HUES64 (cell line): ENCODE data around the gene ACAP1.
"Not testable (repeated sequence)": the region's sequence is repeated elsewhere in the genome, so short reads cannot be mapped to it uniquely, and the experiment has no call there.

Experiments used
- H3K27ac ChIP-seq: 2 replicates; pipeline ENCODE4 v1.7.0; 2013; ENCODE audit warnings: low read depth, low read length, inconsistent platforms
- H3K27me3 ChIP-seq: 2 replicates; pipeline ENCODE4 v1.6.1; 2013; ENCODE audit warnings: mild to moderate bottlenecking, low read length; ENCODE audit not compliant: insufficient read depth
- H3K36me3 ChIP-seq: 2 replicates; pipeline ENCODE4 v1.6.1; 2013; ENCODE audit warnings: mild to moderate bottlenecking, low read length; ENCODE audit not compliant: insufficient read depth
- H3K4me1 ChIP-seq: 2 replicates; pipeline ENCODE4 v1.6.1; 2013; ENCODE audit warnings: mild to moderate bottlenecking, low read length, moderate library complexity; ENCODE audit not compliant: insufficient read depth
- H3K4me3 ChIP-seq: 2 replicates; pipeline ENCODE4 v1.5.1; 2013; ENCODE audit warnings: mild to moderate bottlenecking, low read length, moderate library complexity
- H3K9ac ChIP-seq: 2 replicates; pipeline ENCODE4 v1.6.1; 2013; ENCODE audit warnings: mild to moderate bottlenecking, low read depth, low read length
- H3K9me3 ChIP-seq: 2 replicates; pipeline ENCODE4 v1.6.1; 2013; ENCODE audit warnings: low read depth, low read length; ENCODE audit not compliant: insufficient read depth
- WGBS: fragments of 150-250, 120-280 bp; methylation state at CpG from one replicate; pipeline ENCODE4 v1.1.7; 2013; ENCODE audit warnings: missing lambda C conversion rate; 5-methylcytosine and 5-hydroxymethylcytosine counted together

Gene ACAP1

DNA sequence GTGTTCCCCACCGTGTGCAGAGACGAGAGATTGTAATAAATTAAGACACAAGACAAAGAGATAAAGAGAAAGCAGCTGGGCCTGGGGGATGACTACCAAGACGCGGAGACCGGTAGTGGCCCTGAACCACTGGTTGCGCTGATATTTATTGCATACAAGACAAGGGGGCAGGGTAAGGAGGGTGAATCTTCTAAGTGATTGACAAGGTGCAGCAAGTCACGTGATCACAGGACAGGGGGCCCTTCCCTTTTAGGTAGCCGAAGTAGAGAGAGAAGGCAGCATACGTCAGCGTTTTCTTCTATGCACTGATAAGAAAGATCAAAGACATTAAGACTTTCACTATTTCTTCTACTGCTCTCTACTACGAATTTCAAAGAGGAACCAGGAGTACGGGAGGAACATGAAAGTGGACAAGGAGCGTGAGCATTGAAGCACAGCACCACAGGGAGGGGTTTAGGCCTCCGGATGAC is 3.7 kb upstream of the ACAP1 start:
- 79% methylated on average over 13 of the region's 14 CpGs for whole genome bisulfite sequencing
- not testable (repeated sequence) for H3K4me3 ChIP-seq
- peaks cover 23% of the 10 kb centered on the region for H3K4me1 ChIP-seq

DNA sequence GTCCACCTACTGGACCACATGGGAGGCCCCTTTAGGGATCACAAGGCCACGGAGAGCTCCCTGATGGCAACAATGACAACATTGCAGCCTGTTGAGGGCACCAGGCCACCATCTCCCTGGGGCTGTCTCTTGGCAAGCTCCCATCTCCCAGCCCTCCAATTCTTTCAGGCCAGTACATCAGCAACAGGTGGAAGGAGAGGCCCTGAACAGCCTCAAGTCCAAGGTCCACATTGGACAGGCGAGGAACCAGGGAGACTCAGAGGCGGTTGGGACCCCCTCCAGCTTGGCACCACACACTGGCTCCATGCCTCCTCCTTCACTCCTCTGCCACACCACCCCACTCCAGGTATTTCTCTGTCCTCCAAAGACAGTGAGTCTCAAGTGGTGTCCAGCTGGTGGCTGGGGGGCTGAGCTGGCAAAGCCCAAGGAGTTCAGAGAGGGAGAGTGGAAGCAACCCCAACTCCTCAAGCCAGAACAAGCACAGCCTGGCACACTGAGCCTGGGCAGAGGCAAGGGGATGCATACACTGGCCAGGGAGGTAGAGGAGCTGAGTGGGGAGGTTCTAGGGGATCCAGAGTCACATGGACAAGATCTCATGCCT is 1.3 kb upstream of the ACAP1 start:
- peaks cover 23% of the 10 kb centered on the region for H3K4me1 ChIP-seq
- no peaks in the 10 kb centered on the region for H3K36me3 ChIP-seq
- no peak overlapping the region for H3K9ac ChIP-seq
- 90% methylated on average over 3 of the region's 3 CpGs for WGBS
- no peaks in the 10 kb centered on the region for H3K9me3 ChIP-seq
- H3K27me3 ChIP-seq = no peaks in the 10 kb centered on the region
- no peak overlapping the region for H3K4me3 ChIP-seq
- no peak overlapping the region for H3K27ac ChIP-seq

More for the DNA sequence above, 3.7 kb upstream of the ACAP1 start:
- not testable (repeated sequence) for H3K36me3 ChIP-seq, H3K9me3 ChIP-seq, H3K27me3 ChIP-seq, H3K27ac ChIP-seq, H3K9ac ChIP-seq

DNA sequence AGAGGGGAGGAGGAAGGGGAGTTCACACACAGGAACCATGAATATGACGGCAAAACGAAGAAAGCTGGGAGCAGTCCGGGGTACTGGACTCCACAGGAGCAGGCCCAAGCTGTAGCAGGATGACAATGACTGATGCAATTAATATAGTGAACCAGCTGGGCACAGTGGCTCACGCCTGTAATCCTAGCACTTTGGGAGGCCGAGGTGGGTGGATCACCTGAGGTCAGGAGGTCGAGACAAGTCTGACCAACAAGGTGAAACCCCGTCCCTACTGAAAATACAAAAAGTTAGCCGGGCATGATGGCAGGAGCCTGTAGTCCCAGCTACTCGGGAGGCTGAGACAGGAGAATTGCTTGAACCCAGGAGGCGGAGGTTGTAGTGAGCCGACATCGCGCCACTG is 564 bp upstream of the ACAP1 start:
- H3K27me3 ChIP-seq, H3K36me3 ChIP-seq, H3K4me3 ChIP-seq, H3K27ac ChIP-seq, H3K9me3 ChIP-seq, H3K9ac ChIP-seq: not testable (repeated sequence)
- H3K4me1 ChIP-seq = peaks cover 18% of the 10 kb centered on the region
- 92% methylated on average over 13 of the region's 13 CpGs for WGBS

DNA sequence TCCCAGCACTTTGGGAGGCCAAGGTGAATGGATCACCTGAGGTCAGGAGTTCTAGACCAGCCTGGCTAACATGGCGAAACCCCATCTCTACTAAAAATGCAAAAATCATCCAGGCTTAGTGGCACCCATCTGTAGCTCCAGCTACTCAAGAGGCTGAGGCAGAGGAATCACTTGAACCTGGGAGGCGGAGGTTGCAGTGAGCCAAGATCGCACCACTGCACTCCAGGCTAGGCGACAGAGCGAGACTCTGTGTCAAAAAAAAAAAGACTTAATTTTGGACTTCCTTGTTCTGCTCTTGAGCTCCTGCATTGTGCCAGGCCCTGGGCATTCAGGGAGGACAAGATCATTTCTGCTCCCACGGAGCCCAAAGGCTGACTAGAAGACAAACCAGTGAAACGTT is 1.3 kb downstream of the ACAP1 start:
- not testable (repeated sequence) for H3K9me3 ChIP-seq, H3K27ac ChIP-seq, H3K27me3 ChIP-seq, H3K36me3 ChIP-seq, H3K4me3 ChIP-seq, H3K9ac ChIP-seq
- WGBS = 89% methylated on average over 7 of the region's 7 CpGs
- H3K4me1 ChIP-seq = peaks cover 13% of the 10 kb centered on the region

DNA sequence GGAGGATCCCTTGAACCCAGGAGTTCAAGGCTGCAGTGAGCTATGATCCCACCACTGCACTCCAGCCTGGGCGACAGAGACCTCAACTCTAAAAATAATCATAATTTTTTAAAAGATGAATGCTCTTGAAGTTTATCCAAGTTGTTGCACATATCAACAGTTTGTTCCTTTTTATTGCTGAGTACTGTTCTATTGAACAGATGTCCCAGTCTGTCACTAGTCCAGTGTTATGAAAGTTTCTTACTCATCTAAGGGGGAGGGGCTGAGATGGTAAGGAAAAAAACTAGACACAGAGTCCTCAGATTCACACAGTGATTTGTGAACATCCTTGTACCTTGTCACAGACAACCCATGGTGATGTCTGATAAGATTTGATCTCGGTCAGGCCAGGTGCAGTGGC is 3.9 kb downstream of the ACAP1 start:
- 90% methylated on average over 1 of the region's 2 CpGs for WGBS
- no peaks in the 10 kb centered on the region for H3K36me3 ChIP-seq
- no peak overlapping the region for H3K27ac ChIP-seq
- no peak overlapping the region for H3K9ac ChIP-seq
- no peaks in the 10 kb centered on the region for H3K27me3 ChIP-seq
- H3K4me3 ChIP-seq = no peak overlapping the region
- H3K9me3 ChIP-seq = no peaks in the 10 kb centered on the region
- peaks cover 13% of the 10 kb centered on the region for H3K4me1 ChIP-seq

DNA sequence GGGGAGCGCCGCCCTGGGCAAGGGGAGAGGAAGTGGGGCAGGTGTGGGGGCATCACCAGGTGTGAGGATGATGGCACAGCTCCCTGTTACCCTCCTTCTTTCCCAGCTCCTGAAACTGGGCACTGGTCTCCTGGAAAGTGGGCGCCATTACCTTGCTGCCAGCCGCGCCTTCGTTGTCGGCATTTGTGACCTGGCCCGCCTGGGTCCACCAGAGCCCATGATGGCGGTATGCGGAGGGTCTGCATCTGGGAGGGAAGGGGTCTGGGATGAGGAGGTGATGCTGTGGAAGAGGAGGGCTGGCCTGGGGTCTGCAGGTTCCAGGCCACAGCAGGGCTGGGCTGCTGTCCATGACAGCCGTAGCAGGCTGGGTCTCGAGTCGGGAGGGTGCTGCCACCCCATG is 5.5 kb downstream of the ACAP1 start:
- H3K9me3 ChIP-seq = no peaks in the 10 kb centered on the region

DNA sequence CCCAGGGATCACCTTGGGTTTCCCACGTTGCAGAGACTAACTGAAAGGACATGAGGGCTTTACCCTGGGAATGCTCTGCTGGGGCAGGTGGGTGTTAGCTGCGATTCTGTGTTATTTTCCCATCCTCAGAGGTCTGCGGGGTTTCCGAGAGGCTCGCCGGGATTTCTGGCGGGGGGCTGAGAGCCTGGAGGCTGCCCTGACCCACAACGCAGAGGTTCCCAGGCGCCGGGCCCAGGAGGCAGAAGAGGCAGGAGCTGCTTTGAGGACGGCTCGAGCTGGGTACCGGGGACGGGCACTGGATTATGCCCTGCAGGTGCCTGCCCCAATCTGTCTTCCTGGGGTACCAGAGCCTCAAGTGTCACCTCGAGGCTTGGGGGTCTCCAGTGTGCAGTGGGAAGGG is 6.9 kb downstream of the ACAP1 start:
- Histone ChIP-seq H3K27ac (no peak overlapping the region), H3K36me3 (no peaks in the 10 kb centered on the region)
- 91% methylated on average over 15 of the region's 15 CpGs for WGBS

More for the DNA sequence above, 5.5 kb downstream of the ACAP1 start:
- Histone ChIP-seq H3K4me3 (no peak overlapping the region), H3K36me3 (no peaks in the 10 kb centered on the region), H3K4me1 (peaks cover 5% of the 10 kb centered on the region), H3K9ac (no peak overlapping the region), H3K27me3 (no peaks in the 10 kb centered on the region), H3K27ac (no peak overlapping the region)
- WGBS = 93% methylated on average over 13 of the region's 13 CpGs

DNA sequence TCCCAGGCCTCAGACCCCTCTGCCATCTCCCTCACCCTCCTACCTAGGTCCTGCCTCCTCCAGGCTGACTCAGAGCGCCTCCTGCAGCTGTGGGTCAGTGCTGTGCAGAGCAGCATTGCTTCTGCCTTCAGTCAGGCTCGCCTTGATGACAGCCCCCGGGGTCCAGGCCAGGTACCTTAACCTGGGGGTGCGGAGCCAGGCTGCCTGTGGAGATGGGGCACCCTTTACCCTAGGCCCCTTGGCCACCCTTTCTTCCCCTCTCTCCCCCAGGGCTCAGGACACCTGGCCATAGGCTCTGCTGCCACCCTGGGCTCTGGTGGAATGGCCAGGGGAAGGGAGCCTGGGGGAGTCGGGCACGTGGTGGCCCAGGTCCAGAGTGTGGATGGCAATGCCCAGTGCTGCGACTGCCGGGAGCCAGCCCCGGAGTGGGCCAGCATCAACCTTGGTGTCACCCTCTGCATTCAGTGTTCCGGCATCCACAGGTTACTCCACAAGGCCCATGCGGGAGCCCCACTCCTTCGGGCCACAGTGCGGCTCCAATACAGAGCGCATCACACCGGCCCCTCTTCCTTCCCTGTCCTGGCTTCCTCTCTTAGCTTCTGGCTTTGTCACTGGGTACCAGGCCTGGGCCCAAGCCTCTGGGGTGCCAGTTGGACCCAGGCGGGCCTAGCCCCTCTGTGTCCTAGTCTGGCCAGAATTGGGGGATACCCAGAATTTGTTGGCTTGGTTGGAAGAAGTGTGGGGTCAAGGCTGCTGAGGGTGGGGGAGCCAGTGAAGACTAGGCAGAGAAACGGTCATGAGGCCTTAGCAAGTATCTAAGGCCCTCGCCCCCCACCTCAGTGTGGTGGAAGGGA is 10.7 kb downstream of the ACAP1 start:
- H3K27me3 ChIP-seq = 0 out of 2 replicates have a peak, but pooled peaks cover 3% of the 10 kb centered on the region
- H3K9me3 ChIP-seq = no peaks in the 10 kb centered on the region
- no peaks in the 10 kb centered on the region for H3K36me3 ChIP-seq
- WGBS = 89% methylated on average over 18 of the region's 18 CpGs
- peaks cover 9% of the 10 kb centered on the region for H3K4me1 ChIP-seq
- no peak overlapping the region for H3K9ac ChIP-seq
- no peak overlapping the region for H3K27ac ChIP-seq
- H3K4me3 ChIP-seq = no peak overlapping the region

More for the DNA sequence above, 6.9 kb downstream of the ACAP1 start:
- no peak overlapping the region for H3K9ac ChIP-seq
- H3K4me1 ChIP-seq = no peaks in the 10 kb centered on the region
- H3K9me3 ChIP-seq = no peaks in the 10 kb centered on the region
- H3K4me3 ChIP-seq = no peak overlapping the region
- H3K27me3 ChIP-seq = no peaks in the 10 kb centered on the region

DNA sequence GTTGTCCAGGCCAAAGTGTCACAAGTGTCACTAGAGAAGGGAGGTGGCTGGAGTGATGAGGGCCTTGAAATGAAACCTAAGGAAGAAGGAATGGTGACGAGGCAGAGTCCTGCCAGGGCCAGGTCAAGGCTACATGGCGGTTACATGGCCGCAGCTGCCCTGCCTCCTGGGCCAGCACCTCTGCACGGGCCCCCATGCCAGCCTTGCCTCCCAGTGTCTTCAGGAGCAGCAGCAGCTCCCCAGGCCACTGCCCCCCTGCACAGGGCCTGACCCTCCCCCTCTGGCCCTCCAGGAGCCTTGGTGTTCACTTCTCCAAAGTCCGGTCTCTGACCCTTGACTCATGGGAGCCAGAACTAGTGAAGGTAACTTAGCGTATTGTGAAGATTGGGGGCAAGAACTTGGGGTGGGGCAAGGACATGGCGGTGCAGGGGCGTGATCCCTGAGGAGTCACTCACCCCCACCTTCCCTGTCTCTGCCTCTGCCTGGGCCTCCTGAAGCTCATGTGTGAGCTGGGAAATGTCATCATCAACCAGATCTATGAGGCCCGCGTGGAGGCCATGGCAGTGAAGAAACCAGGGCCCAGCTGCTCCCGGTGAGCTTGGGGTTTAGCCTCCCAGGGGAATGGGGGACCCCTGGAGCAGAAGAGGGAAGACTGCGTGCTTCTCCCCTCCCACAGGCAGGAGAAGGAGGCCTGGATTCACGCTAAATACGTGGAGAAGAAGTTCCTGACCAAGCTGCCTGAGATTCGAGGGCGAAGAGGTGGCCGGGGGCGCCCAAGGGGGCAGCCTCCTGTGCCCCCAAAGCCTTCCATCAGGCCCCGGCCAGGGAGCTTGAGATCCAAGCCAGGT is 11.5 kb downstream of the ACAP1 start:
- Histone ChIP-seq H3K4me3 (no peak overlapping the region), H3K9ac (no peak overlapping the region), H3K9me3 (no peaks in the 10 kb centered on the region), H3K4me1 (peaks cover 12% of the 10 kb centered on the region), H3K36me3 (no peaks in the 10 kb centered on the region), H3K27me3 (0 out of 2 replicates have a peak, but pooled peaks cover 3% of the 10 kb centered on the region), H3K27ac (no peak overlapping the region)
- WGBS = 91% methylated on average over 18 of the region's 19 CpGs

DNA sequence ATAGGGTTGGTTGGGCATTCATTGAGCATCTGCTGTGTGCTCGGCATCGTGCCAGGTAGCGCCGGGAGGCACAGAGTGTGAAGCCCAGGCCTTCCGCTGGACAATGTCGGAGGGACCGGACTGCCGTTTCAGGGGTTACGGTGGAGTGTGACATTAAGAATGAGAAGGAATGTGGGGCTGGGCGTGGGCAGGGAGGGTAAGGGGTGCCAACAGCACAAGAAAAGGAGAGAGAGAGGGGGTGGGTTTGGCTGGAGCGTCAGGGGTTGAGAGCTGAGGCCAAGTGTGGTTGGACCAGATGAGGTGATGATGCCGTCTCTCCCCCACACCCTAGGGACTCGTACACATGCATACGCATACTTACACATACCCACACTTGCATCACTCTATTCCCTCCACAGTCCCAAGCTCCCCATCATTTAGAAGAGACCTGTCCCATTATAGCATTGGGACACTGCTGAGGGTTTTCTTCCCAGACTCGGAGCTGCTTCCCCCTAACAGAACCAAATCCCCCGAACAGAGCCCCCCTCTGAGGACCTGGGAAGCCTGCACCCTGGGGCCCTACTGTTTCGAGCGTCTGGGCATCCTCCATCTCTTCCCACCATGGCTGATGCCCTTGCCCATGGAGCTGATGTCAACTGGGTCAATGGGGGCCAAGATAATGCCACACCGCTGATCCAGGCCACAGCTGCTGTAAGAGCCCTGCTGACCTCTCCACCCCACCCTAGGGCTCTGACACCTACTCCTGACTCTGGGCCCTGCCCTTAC is 12.3 kb downstream of the ACAP1 start:
- no peak overlapping the region for H3K4me3 ChIP-seq
- 0 out of 2 replicates have a peak, but pooled peaks cover 3% of the 10 kb centered on the region for H3K27me3 ChIP-seq
- no peaks in the 10 kb centered on the region for H3K36me3 ChIP-seq
- 92% methylated on average over 19 of the region's 19 CpGs for WGBS
- H3K9ac ChIP-seq = no peak overlapping the region
- peaks cover 12% of the 10 kb centered on the region for H3K4me1 ChIP-seq
- no peaks in the 10 kb centered on the region for H3K9me3 ChIP-seq
- no peak overlapping the region for H3K27ac ChIP-seq
